Measurements from ENCODE around the gene TMEM163.

DNA sequence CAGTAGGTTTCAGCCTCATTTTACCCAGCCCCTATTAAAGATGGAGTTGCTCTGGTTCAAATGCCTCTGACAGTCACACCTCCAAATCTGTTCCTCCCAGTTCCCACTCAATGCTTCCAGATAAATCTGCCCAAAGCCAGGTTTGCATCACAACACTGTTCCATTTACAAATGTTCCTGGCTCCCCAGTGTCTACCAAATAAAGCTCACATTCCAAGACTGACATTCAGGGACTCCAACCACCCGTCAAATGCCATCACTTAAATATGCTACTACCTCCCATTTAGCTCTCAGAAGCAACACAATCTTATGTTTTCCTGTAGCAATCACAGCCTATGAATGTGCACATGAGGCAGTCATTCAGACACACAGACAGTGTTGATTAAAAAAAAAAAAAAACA, 127.3 kb downstream of the TMEM163 start:
- TF ChIP-seq POLR2A (IDR thresholded peaks at IDR 0.05), result no peak
- TF ChIP-seq, protein P1, sequence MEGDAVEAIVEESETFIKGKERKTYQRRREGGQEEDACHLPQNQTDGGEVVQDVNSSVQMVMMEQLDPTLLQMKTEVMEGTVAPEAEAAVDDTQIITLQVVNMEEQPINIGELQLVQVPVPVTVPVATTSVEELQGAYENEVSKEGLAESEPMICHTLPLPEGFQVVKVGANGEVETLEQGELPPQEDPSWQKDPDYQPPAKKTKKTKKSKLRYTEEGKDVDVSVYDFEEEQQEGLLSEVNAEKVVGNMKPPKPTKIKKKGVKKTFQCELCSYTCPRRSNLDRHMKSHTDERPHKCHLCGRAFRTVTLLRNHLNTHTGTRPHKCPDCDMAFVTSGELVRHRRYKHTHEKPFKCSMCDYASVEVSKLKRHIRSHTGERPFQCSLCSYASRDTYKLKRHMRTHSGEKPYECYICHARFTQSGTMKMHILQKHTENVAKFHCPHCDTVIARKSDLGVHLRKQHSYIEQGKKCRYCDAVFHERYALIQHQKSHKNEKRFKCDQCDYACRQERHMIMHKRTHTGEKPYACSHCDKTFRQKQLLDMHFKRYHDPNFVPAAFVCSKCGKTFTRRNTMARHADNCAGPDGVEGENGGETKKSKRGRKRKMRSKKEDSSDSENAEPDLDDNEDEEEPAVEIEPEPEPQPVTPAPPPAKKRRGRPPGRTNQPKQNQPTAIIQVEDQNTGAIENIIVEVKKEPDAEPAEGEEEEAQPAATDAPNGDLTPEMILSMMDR (IDR thresholded peaks at IDR 0.05), result no peak

All from uterus (tissue), 2 donors.